Measurements from ENCODE around the gene UBXN10. TPM values are rescaled to one million over a fixed set of nuclear protein-coding genes. Genes with fewer than 3 reads are reported as not detected.
"Not testable (repeated sequence)": the region's sequence is repeated elsewhere in the genome, so short reads cannot be mapped to it uniquely, and the experiment has no call there.

The UBXN10 gene
- total RNA-seq, 2 experiments from 2014 or later: 0.22 to 0.44 TPM

- ATAC-seq (ENCODE audit: poor library complexity): no peak
- H3K4me1 Mint-ChIP-seq (ENCODE audit: low read depth): no peaks in the 10 kb centered on the region
- no peak overlapping the region for H3K27ac Mint-ChIP-seq
- H3K4me3 Mint-ChIP-seq: no peak overlapping the region
- POLR2A ChIA-PET: no interaction called here
- no peak for DNase-seq
- no peaks in the 10 kb centered on the region for H3K9me3 Mint-ChIP-seq
- H3K27me3 ChIP-seq (ENCODE audit: control insufficient read depth in 1 of 2, insufficient read depth in 2 of 2, low read length in 2 of 2): peaks cover 19 to 21% of the 10 kb centered on the region in 2 experiments
- H3K9me3 ChIP-seq (ENCODE audit: control insufficient read depth in 1 of 2, insufficient read depth in 1 of 2, low read length in 2 of 2): no peaks in the 10 kb centered on the region
- H3K27me3 Mint-ChIP-seq: peaks cover 48% of the 10 kb centered on the region
- H3K27ac ChIP-seq (ENCODE audit: low read depth in 1 of 2, low read length in 2 of 2): no peak overlapping the region
- H3K4me1 ChIP-seq (ENCODE audit: insufficient read depth, low read length): no peaks in the 10 kb centered on the region
- no peak for TF ChIP-seq CTCF (IDR thresholded peaks at IDR 0.05)
- CTCF ChIA-PET: no interaction called here
- no peak overlapping the region for H3K4me3 ChIP-seq (ENCODE audit: low read length)
- intact Hi-C loops (cut with DNase I, micrococcal nuclease): no loop called here
- H3K36me3 ChIP-seq (ENCODE audit: insufficient read depth, low read length): no peaks in the 10 kb centered on the region
- H3K36me3 Mint-ChIP-seq (ENCODE audit: low read depth): no peaks in the 10 kb centered on the region
These were observed 43.3 kb downstream of the UBXN10 start for GRCh38 chr1:20229171-20229570.

- H3K27me3 Mint-ChIP-seq: peaks cover 33% of the 10 kb centered on the region
- H3K36me3 Mint-ChIP-seq (ENCODE audit: low read depth); H3K36me3 ChIP-seq (ENCODE audit: insufficient read depth, low read length); H3K4me1 Mint-ChIP-seq (ENCODE audit: low read depth); H3K4me3 Mint-ChIP-seq; H3K4me3 ChIP-seq (ENCODE audit: low read length); H3K27ac Mint-ChIP-seq; H3K27ac ChIP-seq (ENCODE audit: low read depth in 1 of 2, low read length in 2 of 2); POLR2A ChIA-PET; CTCF ChIA-PET; ATAC-seq (ENCODE audit: poor library complexity); DNase-seq; H3K9me3 Mint-ChIP-seq; H3K4me1 ChIP-seq (ENCODE audit: insufficient read depth, low read length); H3K9me3 ChIP-seq (ENCODE audit: control insufficient read depth in 1 of 2, insufficient read depth in 1 of 2, low read length in 2 of 2); intact Hi-C loops (cut with DNase I, micrococcal nuclease): not testable (repeated sequence)
- H3K27me3 ChIP-seq (ENCODE audit: control insufficient read depth in 1 of 2, insufficient read depth in 2 of 2, low read length in 2 of 2): peaks cover 14 to 16% of the 10 kb centered on the region in 2 experiments
These were observed 46.7 kb downstream of the UBXN10 start for GRCh38 chr1:20232564-20232963.

- no peak overlapping the region for H3K27ac ChIP-seq (ENCODE audit: low read depth in 1 of 2, low read length in 2 of 2)
- DNase-seq: peak in 3 of 14 experiments; percentile 25 to 34 (median 32)
- Mint-ChIP-seq H3K36me3 (ENCODE audit: low read depth) (no peaks in the 10 kb centered on the region), H3K27ac (no peak overlapping the region), H3K4me1 (ENCODE audit: low read depth) (no peaks in the 10 kb centered on the region), H3K4me3 (no peak overlapping the region), H3K27me3 (peaks cover 26% of the 10 kb centered on the region), H3K9me3 (no peaks in the 10 kb centered on the region)
- intact Hi-C loops (cut with DNase I, micrococcal nuclease): no loop called here
- ChIA-PET POLR2A (no interaction called here), CTCF (no interaction called here)
- no peak for ATAC-seq (ENCODE audit: poor library complexity)
- H3K9me3 ChIP-seq (ENCODE audit: control insufficient read depth in 1 of 2, insufficient read depth in 1 of 2, low read length in 2 of 2): no peaks in the 10 kb centered on the region
- no peak overlapping the region for H3K4me3 ChIP-seq (ENCODE audit: low read length)
- H3K27me3 ChIP-seq (ENCODE audit: control insufficient read depth in 1 of 2, insufficient read depth in 2 of 2, low read length in 2 of 2): peaks cover 13 to 16% of the 10 kb centered on the region in 2 experiments
- H3K4me1 ChIP-seq (ENCODE audit: insufficient read depth, low read length): no peaks in the 10 kb centered on the region
- no peaks in the 10 kb centered on the region for H3K36me3 ChIP-seq (ENCODE audit: insufficient read depth, low read length)
- TF ChIP-seq CTCF (IDR thresholded peaks at IDR 0.05): peak; percentile 44
These were observed 47.5 kb downstream of the UBXN10 start for GRCh38 chr1:20233394-20233793.

GRCh38 chr1:20233866-20234265 lies 48.0 kb downstream of the UBXN10 start:
- intact Hi-C loops (cut with DNase I, micrococcal nuclease): loop anchor here in 1 of 2 experiments (1.0 kb wide), 1 partner anchor 259 kb away; no protein-coding TSS in a partner anchor
- Mint-ChIP-seq H3K27ac (no peak overlapping the region), H3K27me3 (peaks cover 26% of the 10 kb centered on the region), H3K9me3 (no peaks in the 10 kb centered on the region), H3K4me1 (ENCODE audit: low read depth) (no peaks in the 10 kb centered on the region), H3K36me3 (ENCODE audit: low read depth) (no peaks in the 10 kb centered on the region), H3K4me3 (no peak overlapping the region)
- Histone ChIP-seq H3K4me1 (ENCODE audit: insufficient read depth, low read length) (no peaks in the 10 kb centered on the region), H3K9me3 (ENCODE audit: control insufficient read depth in 1 of 2, insufficient read depth in 1 of 2, low read length in 2 of 2) (no peaks in the 10 kb centered on the region), H3K27ac (ENCODE audit: low read depth in 1 of 2, low read length in 2 of 2) (no peak overlapping the region), H3K36me3 (ENCODE audit: insufficient read depth, low read length) (no peaks in the 10 kb centered on the region), H3K27me3 (ENCODE audit: control insufficient read depth in 1 of 2, insufficient read depth in 2 of 2, low read length in 2 of 2) (peaks cover 12 to 13% of the 10 kb centered on the region in 2 experiments), H3K4me3 (ENCODE audit: low read length) (no peak overlapping the region)
- no peak for TF ChIP-seq CTCF (IDR thresholded peaks at IDR 0.05)
- ChIA-PET POLR2A (no interaction called here), CTCF (no interaction called here)
- no peak for DNase-seq
- no peak for ATAC-seq (ENCODE audit: poor library complexity)

Measured in CD4-positive, alpha-beta T cell (primary cell).